ENCODE data around the gene TTC29.
"Not testable (repeated sequence)": the region's sequence is repeated elsewhere in the genome, so short reads cannot be mapped to it uniquely, and the experiment has no call there.

Gene TTC29

DNA sequence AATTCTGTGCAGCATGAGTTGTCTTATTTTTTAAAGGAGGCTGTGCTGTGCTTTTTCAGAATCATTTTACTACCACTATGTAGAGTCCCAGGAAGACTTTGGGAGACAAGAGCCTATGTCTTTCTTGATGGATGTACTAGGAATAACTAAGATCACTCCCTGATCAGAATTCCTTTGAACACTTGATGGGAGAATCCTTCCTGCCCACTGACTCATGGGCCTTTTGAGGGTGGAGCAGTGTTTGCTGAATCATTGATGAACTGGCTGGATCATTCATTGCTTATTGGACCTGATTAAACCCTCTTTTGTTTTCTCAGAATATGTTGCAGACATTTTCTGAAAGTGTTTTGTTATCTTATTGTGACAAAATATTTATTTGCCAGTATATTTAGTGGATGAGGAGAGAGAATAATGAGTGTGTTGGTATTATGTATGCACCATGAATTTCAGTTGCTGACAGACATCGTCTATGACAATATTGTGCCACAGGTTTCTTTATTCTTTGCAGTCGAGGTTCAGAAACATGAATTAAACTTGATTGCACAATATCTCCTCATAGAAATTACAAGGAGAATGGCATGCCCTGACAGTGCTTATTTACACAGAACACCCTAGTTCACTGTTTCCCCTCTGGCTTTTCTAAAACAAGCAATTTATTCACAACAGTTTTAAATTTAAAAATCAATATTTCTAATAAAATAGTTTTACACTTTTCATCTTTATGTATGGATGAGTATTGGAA is 270.7 kb downstream of the TTC29 start:
- DNase-seq: no peak

DNA sequence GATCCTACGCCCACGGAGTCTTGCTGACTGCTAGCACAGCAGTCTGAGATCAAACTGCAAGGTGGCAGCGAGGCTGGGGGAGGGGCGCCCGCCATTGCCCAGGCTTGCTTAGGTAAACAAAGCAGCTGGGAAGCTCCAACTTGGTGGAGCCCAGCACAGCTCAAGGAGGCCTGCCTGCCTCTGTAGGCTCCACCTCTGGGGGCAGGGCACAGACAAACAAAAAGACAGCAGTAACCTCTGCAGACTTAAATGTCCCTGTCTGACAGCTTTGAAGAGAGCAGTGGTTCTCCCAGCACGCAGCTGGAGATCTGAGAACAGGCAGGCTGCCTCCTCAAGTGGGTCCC is 281.7 kb downstream of the TTC29 start:
- not testable (repeated sequence) for DNase-seq

DNA sequence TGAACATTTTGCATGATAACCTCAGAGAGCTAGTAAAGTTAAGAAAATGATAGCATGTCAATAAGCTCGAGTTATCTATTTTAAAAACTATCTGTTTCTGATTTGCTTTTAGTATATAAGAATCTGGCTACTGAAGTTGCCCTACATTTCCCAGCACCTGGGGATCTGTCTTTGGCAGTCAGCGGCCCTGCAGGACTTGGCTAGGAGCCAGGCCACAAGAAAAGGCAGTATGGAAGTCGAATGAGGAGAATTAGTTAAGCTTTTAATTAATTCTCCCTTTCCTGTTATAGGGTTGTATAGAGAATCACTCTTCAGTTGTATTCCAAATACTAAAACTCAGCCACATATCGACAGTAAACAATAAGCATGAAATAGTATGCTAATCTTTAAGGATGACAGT is 284.3 kb downstream of the TTC29 start:
- no peak for DNase-seq
